CD4-positive, alpha-beta T cell treated with Interleukin-1 beta for 1 hour (primary cell): ENCODE results near the gene GFPT2.

Experiments used
- DNase-seq, 2 donors: peaks; one replicate each; pipeline ENCODE4 v3.0.0-alpha.2; 2020 to 2022

GFPT2 gene

DNA sequence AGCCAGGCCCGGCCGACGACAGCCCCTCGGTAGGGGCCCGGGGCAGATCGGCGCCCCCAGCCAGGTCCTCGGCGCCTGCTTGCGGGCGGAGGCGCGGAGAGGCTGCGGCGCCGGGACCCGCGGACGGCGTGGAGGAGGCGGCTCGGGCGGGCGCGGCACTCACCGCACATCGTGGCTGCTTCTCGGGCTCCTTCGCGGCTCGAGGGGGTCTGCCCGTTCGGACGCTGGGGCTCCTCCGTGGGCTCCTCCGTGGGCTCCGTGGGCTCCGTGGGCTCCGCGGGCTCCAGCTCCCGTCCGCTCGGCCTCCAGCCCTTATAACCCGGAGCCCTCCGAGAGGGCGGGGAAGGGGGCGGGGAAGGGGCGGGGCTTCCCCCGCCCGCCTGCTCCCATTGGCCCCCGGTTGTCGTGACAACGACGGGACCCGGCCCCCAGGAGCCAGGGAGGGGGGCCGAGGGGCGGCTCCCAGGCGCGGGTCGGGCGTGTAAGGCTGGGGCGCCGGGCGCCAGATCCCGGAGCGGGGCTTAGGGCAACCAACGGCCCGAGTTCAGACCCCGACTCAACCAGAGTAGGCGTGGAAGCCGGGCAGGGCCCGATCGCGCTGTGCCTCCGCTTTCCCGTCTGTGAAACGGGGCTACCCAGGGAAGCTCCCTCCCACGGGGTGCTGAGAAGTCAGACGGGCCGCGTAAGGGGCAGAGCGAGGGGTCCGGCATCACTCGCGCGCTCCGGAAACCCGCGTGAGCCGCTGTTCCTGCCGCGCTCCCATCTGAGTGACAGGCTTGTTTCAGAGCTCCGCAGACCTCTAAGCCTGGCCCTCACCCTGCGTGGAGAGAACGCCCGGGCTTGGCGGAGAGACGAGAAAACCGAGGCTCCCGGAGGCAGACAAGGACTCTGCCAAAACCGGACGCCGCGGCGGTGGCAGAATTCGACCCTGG, at the start of gene GFPT2:
Gene GFPT2 (minus strand): TSS at position 289 of the 932 bp plus-strand sequence. CDS start 119 bp downstream, at position 170.
- DNase-seq, result peak; percentile 81 to 82

DNA sequence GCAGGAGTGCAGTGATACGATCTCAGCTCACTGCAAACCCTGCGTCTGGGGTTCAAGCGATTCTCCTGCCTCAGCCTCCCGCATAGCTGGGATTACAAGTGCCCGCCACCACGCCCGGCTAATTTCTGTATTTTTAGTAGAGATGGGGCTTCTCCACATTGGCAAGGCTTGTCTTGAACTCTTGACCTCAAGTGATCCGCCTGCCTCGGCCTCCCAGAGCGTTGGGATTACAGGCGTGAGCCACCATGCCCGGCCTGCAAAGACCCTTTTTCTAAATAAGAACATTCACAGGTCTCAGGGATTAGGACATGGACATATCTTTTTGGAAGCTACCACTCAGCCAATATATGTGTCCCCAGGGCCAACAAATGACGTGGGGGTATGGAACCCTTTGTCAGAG, 49.6 kb upstream of the GFPT2 start:
- DNase-seq, result no peak

DNA sequence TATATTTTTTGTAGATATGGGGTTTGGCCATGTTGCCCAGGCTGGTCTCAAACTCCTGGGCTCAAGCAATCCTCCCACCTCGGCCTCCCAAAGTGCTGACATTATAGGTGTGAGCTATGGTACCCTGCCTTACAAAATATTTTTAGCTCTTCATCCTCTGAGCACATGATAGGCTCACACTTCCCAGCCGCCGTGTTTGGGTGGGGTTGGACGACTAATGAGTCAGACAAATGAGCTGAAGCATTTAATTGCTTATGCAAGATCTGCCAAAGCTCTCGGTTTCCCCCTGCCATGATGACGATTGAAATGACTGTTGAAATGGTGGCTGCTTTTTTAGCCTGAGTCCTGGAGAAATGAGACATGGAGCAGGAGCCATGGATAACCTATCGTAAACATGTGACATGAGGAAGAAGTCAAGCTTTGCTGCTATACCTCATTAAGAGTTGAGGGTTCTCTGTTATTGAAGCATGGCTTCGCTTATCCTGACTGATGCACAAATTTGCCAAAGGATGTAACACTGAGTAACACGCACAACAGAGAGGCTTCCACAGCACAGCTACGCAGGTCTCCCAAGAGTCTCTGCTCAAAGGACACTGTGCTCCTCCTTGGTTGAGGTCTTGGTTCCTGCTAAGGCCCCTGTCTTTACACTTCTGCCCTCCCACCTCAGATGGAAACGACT, 48.2 kb upstream of the GFPT2 start:
- no peak for DNase-seq

DNA sequence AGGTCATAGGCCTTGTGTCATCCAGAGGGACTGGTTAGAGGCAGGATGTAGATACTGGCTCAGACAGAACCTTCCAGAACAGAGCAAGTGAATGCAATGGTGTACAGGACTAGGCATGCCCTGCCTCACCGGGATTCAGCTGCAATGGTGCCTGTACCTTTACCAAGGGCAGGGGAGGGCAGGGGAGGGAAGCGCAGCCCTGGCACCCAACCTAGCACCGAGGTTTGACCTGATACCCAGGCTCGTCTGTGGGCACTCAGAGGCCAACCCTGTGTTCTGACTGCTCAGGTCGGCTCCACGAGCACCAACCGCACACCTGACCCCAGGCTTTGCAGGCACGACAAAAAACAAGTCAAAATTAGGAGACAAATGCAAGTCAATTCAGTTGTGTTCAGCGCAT, 47.3 kb upstream of the GFPT2 start:
- DNase-seq, result no peak

DNA sequence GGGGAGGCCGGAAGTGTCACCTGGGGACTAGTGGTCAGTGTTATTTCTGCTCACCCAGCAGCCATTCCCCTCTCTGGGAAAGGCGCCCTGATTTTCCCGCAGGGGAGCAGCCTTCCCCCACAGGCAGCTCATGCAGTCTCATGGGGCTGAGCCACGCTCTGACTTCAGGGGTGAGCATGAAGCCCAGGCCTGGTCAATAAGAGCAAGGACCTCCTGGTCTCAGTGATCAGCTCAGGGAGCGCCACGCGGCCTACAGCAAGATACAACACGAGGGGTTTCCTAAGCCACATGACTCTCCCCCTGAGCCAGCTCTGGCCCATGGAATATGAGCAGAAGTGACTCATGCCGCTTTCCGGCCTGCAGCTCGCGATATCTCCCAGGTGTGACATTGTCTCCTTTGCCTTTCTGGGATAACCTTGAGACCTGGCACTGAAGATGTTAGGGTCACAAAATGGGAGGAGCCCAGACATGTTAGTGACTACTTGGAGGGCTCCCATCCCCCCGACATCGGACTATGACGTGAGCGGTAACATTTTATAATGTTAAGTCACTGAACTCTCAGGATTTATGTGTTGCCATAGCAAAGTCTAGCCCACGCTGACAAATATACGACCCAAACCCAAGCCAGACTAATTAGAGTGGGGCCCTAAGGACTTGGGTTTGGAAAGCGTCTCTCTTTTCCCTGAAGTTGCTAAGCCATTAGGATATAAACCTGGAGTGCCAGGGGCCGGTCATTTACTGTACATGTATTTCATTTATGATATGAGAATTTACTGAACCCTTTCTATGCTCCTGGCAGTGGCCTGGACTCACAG, 46.5 kb upstream of the GFPT2 start:
- no peak for DNase-seq

DNA sequence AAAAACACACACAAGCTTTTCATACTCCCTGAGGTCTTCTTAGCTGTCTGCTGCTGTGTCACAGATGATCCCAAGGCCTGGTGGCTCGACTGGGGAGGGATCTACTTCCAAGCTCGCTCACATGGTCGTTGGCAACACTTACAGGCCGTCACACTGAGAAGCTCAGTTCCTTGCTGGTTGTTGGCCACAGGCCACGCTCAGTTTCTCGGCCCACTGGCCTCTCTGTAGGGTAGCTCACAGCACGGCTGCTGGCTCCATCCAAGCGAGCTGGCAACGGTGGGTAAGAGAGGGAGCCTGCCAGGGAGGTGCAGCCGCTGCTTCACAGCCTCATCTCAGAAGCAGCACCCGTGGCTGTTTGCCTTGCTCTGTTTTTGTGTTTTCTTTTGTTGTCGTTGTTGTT, 43.8 kb upstream of the GFPT2 start:
- no peak for DNase-seq

DNA sequence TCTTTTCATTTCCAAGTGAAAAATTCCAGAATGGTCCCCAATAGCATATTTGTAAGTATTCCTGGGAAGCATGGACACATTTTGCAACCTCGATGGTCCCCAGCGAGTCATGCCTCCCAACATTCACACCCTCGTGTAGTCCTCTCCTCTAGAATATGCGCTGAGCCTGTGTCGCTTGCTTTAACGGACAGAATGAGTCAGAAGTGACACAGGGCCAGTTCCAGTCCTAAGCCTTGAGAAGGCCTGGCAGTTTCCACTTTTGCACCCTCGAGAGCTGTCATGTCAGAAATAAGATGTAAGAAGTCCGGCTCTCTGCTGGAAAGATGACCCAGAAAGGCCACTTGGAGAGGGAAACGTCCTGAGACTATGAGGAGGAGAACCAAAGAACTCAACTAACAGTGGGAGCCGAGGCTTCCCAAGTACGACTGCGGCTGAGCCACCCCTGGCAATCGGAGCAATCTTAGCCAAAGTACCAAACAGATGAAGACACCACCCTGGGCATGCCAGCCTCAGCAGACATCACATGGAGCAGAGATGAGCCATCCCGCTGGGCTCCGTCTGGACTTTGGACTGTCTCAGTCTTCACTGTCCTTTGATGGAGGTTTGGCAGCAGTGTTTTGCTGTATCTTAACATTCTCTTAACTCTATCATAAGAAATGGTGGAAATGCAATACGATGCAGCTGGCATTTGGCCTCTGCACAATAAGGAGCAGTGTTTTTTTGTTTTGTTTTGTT, 42.6 kb upstream of the GFPT2 start:
- DNase-seq, result no peak

DNA sequence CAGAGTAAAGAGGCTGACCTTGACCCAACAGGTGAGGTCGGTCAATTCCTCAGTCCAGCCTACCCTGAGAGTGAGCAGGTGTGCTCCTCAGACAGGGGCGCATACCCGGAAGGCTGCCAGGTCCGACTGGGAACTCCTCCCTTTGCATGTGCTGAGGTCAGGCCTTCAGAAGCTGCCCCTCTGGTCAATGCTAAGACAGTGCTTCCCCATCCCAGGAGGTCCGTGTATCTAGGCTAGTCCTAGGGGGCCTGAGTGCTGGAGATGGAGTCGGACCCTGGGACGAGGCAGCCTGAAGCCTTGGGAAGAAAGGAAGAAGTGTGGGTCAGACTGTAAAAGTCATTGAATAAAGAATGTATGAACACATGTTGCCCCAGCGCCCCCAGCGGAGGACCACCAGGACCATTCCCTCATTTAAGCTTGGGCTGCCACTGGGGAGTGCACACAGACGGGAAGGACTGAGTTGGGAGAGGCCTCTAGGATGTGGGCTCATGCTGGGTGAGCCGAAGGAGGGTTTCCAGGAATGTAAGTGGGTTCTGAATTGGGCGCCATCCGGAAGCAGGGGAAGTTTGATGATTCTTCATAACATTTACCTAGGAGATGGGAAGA, 41.0 kb upstream of the GFPT2 start:
- no peak for DNase-seq

DNA sequence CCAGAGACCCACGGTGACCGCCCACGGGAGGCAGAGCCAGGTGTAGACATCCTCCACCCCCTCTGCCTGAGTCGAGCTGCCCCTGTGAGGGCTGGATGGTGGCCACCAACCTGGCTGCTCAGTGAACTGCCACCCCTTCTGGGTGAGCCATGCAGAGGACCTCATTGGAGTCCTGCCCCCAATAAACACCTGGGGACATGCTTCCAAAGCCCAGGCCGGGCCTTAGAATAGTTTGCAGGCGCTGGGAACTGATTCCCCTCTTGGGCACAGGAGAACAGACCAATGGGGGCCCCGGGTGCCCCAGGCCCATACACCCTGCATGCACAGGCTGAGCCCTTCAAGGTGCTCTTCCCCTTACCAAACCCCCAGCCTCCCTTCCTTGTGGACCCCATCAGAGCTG, 38.1 kb upstream of the GFPT2 start:
- no peak for DNase-seq

DNA sequence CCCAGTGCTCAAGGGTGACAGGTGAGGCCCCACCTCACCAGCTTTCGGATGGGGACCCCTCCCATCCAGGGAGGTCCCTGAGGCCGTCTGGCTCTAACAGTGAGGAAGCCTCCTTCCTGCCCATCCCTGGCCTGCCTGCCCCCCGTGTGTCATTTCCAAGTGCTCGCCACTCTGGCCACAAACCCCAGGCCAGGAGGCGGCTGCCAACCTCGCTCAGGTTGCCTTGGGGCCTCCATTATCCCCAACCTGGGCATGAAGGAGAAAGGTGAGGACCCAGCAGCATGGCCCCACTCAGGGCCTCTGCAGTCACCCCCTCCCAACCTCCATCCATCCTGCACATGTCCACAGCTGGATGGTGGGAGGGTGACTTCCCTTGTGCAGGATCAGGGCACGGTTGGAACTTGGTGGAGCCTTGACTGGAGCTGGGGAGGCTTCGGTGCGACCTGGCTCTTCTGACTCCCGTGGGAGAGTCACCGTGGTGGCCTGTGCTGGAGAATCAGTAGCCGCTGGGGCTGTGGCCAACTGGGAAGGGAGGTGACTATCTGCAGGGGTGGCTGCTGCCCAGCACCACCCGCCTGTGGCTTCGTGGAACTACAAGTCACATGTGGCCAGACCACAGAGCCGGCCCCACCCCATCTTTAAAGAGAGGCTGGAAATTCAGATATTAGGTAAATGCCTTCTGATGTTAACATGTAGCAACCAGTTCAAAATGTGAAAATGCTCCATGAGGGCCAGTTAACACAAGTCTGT, 37.5 kb upstream of the GFPT2 start:
- DNase-seq, result no peak

DNA sequence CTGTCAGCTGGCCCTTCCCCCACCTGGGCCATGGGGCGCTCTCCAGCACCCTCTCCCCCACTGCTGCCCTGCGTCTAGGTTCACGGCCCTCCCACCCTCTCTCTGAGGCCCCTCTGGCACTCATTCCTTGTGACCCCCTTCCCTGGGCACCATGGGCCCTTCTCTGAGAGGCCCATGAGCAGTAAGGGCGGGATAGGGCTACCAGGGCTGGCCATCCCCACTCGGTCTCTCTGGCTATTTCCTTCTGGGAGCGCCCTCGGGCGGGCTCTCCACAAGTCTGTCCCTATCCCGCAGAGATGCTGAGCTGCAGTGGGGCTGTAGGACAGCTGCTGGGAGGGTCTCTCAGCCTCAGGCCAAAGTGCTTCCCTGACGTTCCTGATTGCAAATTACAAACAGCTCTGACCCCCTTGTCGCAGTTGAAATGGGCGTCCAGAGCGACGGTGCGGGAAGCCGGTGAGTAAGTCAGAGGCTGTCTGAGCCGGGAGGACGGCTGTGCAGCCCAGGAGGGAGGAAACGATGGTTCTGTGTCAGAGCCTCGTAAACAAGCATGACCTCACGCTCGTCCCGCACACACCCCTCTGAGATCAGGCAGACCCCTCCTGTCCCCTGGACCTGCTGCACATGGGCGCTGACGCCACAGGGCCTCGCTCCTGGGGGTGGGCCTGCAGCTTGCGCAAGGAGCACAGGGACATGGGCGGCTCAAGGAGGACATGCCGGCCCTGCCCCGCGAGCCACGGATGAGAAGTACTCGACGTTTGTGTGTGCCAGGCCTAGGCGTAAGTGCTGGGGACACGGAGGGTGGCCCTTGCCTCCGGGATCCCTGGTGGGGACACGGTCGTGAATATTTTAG, 36.3 kb upstream of the GFPT2 start:
- no peak for DNase-seq

DNA sequence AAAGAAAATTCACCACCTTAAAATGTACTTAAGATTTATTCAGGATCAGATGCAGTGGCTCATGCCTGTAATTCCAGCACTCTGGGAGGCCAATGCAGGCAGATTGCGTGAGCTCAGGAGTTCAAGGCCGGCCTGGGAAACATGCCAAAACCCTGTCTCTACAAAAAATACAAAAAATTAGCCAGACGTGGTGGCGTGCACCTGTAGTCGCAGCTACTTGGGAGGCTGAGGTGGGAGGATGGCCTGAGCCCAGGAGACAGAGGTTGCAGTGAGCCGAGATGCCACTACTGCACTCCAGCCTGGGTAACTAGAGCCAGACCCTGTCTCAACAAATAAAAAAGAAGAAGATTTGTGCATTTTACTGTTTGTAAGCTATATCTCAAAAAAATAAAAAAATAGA, 34.7 kb upstream of the GFPT2 start:
- no peak for DNase-seq

DNA sequence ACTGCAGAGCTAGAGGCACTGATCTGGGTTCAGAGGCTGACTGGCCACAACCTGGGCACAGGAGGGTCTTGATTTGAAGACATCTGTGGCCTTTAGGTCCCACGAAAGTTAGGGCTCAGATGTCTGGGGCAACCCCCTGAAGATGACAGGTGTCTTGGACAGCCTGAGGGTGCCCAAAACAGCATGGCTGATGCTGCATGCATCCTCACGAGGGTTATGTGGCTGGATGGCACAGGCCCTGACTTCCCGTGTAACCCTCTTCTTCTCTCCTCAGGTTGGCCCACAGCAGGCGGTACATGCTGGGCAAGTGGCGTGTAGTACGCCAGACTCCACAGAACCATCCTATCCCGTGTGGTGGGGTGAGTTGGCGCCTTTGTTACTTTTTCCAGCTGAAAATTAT, 29.8 kb upstream of the GFPT2 start:
- no peak for DNase-seq

DNA sequence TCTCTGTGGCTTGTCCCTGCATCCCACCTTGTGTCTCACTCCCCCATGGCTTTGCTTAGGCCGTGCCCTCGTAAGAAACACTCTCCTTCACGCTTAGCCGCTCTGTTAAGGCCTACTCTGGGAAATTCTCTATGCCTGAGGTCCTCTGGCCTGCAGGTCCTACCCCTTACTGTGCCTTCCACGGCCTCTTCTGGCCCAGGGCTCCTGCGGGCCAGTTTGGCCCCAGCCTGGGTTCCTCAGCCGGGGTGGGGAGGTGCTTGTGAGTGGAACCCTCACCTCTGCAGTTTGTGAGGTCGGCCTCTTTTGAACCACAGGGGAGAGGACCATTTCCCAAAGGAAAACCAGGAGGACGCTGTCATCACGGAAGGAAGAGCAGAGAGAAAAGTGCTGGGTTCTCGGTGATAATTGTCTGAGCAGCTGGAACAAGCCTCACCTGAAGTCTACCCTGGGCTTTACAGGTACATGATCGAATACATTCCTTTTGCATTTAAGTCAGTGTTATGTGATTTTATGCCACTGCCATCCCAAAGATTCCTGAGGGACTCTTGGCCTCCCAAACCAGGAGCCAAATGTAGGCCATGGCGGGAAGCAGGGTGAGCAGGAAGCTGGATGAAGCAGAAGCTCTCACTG, 28.8 kb upstream of the GFPT2 start:
- DNase-seq, result no peak

DNA sequence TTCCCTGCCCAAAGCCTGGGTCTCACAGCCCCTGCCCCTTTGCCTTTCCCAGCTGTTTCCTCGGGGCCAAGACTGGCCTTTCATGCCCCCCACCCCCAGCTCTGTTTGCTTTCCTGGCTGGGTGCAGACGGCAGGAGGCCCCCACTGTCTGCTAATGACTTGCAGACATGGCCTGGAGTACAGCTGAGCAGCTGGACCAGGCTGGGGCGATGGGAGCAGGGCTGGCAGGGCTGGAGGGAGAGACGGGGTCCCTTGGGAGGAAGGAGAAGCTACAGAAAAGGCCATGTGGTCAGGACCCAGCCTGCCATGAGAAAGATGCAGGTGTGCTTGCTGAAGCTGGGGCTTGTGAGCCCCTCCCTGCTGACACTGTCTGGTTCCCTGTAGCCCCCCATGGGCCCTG, 28.3 kb upstream of the GFPT2 start:
- DNase-seq, result no peak

DNA sequence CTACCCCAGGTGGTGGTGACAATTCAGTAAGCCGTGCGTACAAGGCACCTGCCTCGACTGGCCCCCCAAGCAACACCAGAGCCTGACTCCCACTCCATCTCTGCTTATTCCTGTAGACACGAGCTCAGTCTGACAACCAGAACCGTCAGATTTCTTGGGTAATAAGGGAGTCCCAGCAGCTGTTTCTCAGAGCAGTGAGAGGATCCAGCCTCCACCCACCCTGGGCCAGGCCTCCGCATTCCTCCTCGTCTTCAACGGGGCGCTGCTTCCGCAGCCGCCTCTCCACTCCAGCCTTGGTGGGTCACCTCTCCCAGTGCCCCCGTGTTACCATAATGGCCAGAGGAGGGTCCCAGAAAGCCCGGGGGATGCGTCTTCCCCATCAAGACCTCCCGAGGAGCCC, 27.7 kb upstream of the GFPT2 start:
- no peak for DNase-seq

DNA sequence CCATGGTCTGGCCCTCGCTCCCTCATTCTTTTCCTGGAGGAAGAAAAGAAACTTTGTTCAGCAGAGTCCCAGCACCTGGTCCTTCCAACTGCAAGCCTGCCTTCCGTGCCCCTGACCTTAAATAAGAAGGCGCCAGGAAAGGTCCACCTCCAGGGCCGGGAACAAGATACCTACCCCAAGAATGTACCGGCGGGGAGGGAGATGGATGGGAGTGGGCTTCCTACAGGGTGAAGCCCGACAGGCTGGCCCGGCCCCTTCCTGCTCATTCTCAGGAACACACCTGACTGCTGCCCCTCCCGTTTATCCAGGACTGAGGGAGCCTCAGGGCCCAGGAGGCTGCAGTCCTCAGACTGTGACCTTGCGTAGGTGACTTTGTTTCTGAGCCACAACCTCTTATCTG, 27.3 kb upstream of the GFPT2 start:
- DNase-seq, result no peak

DNA sequence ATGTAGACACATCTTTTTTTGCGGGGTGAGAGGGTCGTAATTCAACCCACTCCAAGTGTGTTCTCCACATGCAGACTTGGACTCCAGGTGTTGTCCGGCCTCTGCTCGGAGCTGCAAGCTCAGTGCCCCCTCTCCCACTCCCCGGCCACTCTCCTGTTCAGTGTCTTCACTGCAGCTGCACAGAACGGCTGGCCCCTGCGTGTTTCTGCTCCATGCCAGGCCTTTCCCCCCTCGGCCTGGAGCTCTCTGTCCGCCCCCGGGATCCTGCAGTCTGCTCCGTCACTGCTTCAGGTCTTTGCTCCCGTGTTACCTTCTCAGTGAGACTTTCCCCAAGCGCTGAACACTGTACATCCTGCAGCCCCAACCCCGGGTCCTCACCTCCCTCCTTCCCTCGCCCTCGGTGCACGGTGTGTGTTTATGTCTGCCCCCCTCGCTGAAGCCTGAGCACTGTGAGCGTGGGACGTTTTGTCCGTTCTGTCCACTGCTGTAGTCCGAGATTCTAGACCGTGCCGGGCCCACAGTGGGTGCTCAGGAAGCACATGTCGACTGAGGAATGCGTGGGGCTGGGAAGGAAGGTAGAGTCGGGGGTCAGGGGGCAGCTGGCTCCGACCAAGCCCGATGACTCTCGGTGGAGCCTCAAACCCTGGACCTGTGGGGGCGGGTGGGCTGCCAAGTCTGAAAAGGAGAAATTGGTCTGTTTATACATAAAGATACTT, 26.4 kb upstream of the GFPT2 start:
- no peak for DNase-seq
